ENCODE measurements around the gene TAF8. TPM values are rescaled to one million over a fixed set of nuclear protein-coding genes. Genes with fewer than 3 reads are reported as not detected.

TAF8 gene
- total RNA-seq, 1 donor from 2014 or later = 35.6 TPM

- H3K27me3 ChIP-seq = no peaks in the 10 kb centered on the region
- peak overlapping the region; percentile 87 for H3K27ac ChIP-seq
- H3K36me3 ChIP-seq = no peaks in the 10 kb centered on the region
- no peak for TF ChIP-seq CTCF (IDR thresholded peaks at IDR 0.05)
- TF ChIP-seq POLR2AphosphoS5 (IDR thresholded peaks at IDR 0.05; ENCODE audit: insufficient read depth in 1 of 2, low read depth in 1 of 2) = peak; percentile 19 to 41
- H3K9me3 ChIP-seq = no peaks in the 10 kb centered on the region
- no peak overlapping the region for H3K4me3 ChIP-seq
- intact Hi-C loops (cut with DNase I) = no loop called here
- peaks cover 56% of the 10 kb centered on the region for H3K4me1 ChIP-seq
- no peak for DNase-seq (ENCODE audit: extremely low spot score in 2 of 2)
These were observed 49.2 kb downstream of the TAF8 start for GRCh38 chr6:42099340-42100028.

GRCh38 chr6:42100029-42100901 lies 49.9 kb downstream of the TAF8 start:
- Histone ChIP-seq H3K27ac (peak overlapping the region; percentile 87), H3K36me3 (no peaks in the 10 kb centered on the region), H3K9me3 (no peaks in the 10 kb centered on the region), H3K27me3 (no peaks in the 10 kb centered on the region), H3K4me3 (no peak overlapping the region), H3K4me1 (peaks cover 63% of the 10 kb centered on the region)
- no peak for DNase-seq (ENCODE audit: extremely low spot score in 2 of 2)
- intact Hi-C loops (cut with DNase I) = no loop called here
- TF ChIP-seq POLR2A (IDR thresholded peaks at IDR 0.05) = no peak
- TF ChIP-seq POLR2AphosphoS5 (IDR thresholded peaks at IDR 0.05; ENCODE audit: insufficient read depth in 1 of 2, low read depth in 1 of 2) = no peak
- no peak for TF ChIP-seq CTCF (IDR thresholded peaks at IDR 0.05)

GRCh38 chr6:42101186-42101657 lies 50.9 kb downstream of the TAF8 start:
- Histone ChIP-seq H3K27ac (peak overlapping the region; percentile 87), H3K27me3 (no peaks in the 10 kb centered on the region), H3K9me3 (no peaks in the 10 kb centered on the region), H3K4me3 (no peak overlapping the region), H3K4me1 (peaks cover 64% of the 10 kb centered on the region), H3K36me3 (no peaks in the 10 kb centered on the region)
- DNase-seq (ENCODE audit: extremely low spot score in 2 of 2) = no peak
- no peak for TF ChIP-seq POLR2A (IDR thresholded peaks at IDR 0.05)
- TF ChIP-seq POLR2AphosphoS5 (IDR thresholded peaks at IDR 0.05; ENCODE audit: insufficient read depth in 1 of 2, low read depth in 1 of 2) = peak in 1 of 2 donors; percentile 29
- intact Hi-C loops (cut with DNase I) = no loop called here

- peaks cover 68% of the 10 kb centered on the region for H3K4me1 ChIP-seq
- no peaks in the 10 kb centered on the region for H3K36me3 ChIP-seq
- peak overlapping the region; percentile 66 for H3K27ac ChIP-seq
- TF ChIP-seq POLR2A (IDR thresholded peaks at IDR 0.05) = no peak
- no peak overlapping the region for H3K4me3 ChIP-seq
- intact Hi-C loops (cut with DNase I) = no loop called here
- no peak for DNase-seq (ENCODE audit: extremely low spot score in 2 of 2)
- H3K9me3 ChIP-seq = no peaks in the 10 kb centered on the region
- no peaks in the 10 kb centered on the region for H3K27me3 ChIP-seq
These were observed 52.9 kb downstream of the TAF8 start for GRCh38 chr6:42103216-42103615.

- Histone ChIP-seq H3K27ac (peak overlapping the region; percentile 66), H3K9me3 (no peaks in the 10 kb centered on the region), H3K36me3 (no peaks in the 10 kb centered on the region), H3K4me3 (peak overlapping the region; percentile 25 to 42), H3K4me1 (peaks cover 63% of the 10 kb centered on the region), H3K27me3 (no peaks in the 10 kb centered on the region)
- intact Hi-C loops (cut with DNase I) = no loop called here
- TF ChIP-seq CTCF (IDR thresholded peaks at IDR 0.05) = no peak
- TF ChIP-seq POLR2AphosphoS5 (IDR thresholded peaks at IDR 0.05; ENCODE audit: insufficient read depth in 1 of 2, low read depth in 1 of 2) = no peak
- TF ChIP-seq POLR2A (IDR thresholded peaks at IDR 0.05) = no peak
- DNase-seq (ENCODE audit: extremely low spot score in 2 of 2) = no peak
These were observed 53.4 kb downstream of the TAF8 start for GRCh38 chr6:42103753-42104094.
